PC-9 (cell line): ENCODE measurements around the gene PTGDS. TPM values are rescaled to one million over a fixed set of nuclear protein-coding genes. Genes with fewer than 3 reads are reported as not detected.

ENCODE experiments used
- BruUV-seq: library from RNA; stranded (reverse); fragments of 400-500 nt; replicated peaks from 2 replicates; lab custom pipeline; 2021; lab: Mats Ljungman, UMichigan
- CTCF ChIA-PET: fragments of 300-600 bp; sonication (Branson Sonifier 250); formaldehyde crosslinking; loops from one replicate; lab custom pipeline; 2022; ENCODE audit warnings: antibody characterized with exemption; lab: Charles Lee
- POLR2A ChIA-PET: fragments of 300-600 bp; sonication (Branson Sonifier 250); formaldehyde crosslinking; loops from one replicate; lab custom pipeline; 2022; ENCODE audit warnings: antibody characterized with exemption; ENCODE audit not compliant: unreplicated experiment; lab: Charles Lee
- DNase-seq, 2 experiments: peaks; one replicate each; pipeline versions ENCODE4 v3.0.0 to v3.0.0-alpha.2; 2015 to 2022; ENCODE audit warnings: mixed read lengths in 1 of 2
- H2AFZ ChIP-seq: fragments of 200-600 bp; sonication (generic); 2 replicates; pipeline ENCODE4 v1.8.1; 2017; ENCODE audit warnings: antibody characterized with exemption
- H3F3A ChIP-seq: fragments of 200-600 bp; sonication (generic); 2 replicates; pipeline ENCODE4 v1.8.1; 2017; ENCODE audit warnings: antibody characterized with exemption, mild to moderate bottlenecking, low read depth; ENCODE audit not compliant: insufficient read depth
- H3K27ac ChIP-seq: fragments of 200-600 bp; sonication (generic); 2 replicates; pipeline ENCODE4 v1.6.1; 2016; ENCODE audit warnings: mixed run types
- H3K27me3 ChIP-seq: fragments of 200-600 bp; sonication (generic); 2 replicates; pipeline ENCODE4 v1.6.1; 2016; ENCODE audit warnings: low read depth, mixed run types; ENCODE audit not compliant: insufficient read depth
- H3K36me3 ChIP-seq: fragments of 200-600 bp; sonication (generic); 2 replicates; pipeline ENCODE4 v1.6.1; 2016; ENCODE audit warnings: low read depth, mixed run types
- H3K4me1 ChIP-seq: fragments of 200-600 bp; sonication (generic); replicated peaks from 2 replicates; pipeline ENCODE4 v1.6.1; 2016; ENCODE audit warnings: mixed run types; ENCODE audit not compliant: insufficient read depth
- H3K4me2 ChIP-seq: fragments of 200-600 bp; sonication (generic); 2 replicates; pipeline ENCODE4 v1.6.1; 2017; ENCODE audit warnings: mixed run types
- H3K4me3 ChIP-seq: fragments of 200-600 bp; sonication (generic); 2 replicates; pipeline ENCODE4 v1.6.1; 2016; ENCODE audit warnings: mixed run types
- H3K79me2 ChIP-seq: fragments of 200-600 bp; sonication (generic); 2 replicates; pipeline ENCODE4 v1.6.1; 2017; ENCODE audit warnings: low read depth, mixed run types
- H3K9me2 ChIP-seq: fragments of 200-600 bp; sonication (generic); 2 replicates; pipeline ENCODE4 v1.8.1; 2017; ENCODE audit warnings: mild to moderate bottlenecking; ENCODE audit not compliant: insufficient read depth
- H3K9me3 ChIP-seq: fragments of 200-600 bp; sonication (generic); 2 replicates; pipeline ENCODE4 v1.8.1; 2016; ENCODE audit warnings: low read depth; ENCODE audit not compliant: insufficient read depth
- H4K20me1 ChIP-seq: fragments of 200-600 bp; sonication (generic); 2 replicates; pipeline ENCODE4 v1.8.1; 2017; ENCODE audit not compliant: insufficient read depth
- EZH2 ChIP-seq: fragments of 200-600 bp; sonication (generic); IDR thresholded peaks from 2 replicates; pipeline ENCODE4 v1.8.0; 2017; ENCODE audit warnings: antibody characterized with exemption, low read depth
- intact Hi-C: fragments of 100-400 bp; cut with micrococcal nuclease; formaldehyde crosslinking; loops from one replicate; pipeline ENCODE4 v1.10.0; 2022; ENCODE audit not compliant: unreplicated experiment
- total RNA-seq: library from RNA; stranded (reverse); gene quantifications from 2 replicates; pipeline ENCODE4 v1.2.3, GENCODE V29; 2021
- TF ChIP-seq, protein P1 (sequence below): fragments of 200-600 bp; sonication (generic); conservative IDR thresholded peaks from 2 replicates; pipeline ENCODE4 v1.6.1; 2017; ENCODE audit warnings: mixed run types, antibody characterized with exemption, mild to moderate bottlenecking, moderate library complexity

Gene PTGDS
- total RNA-seq, 1 experiment from 2014 or later, result 1.7 TPM

DNA sequence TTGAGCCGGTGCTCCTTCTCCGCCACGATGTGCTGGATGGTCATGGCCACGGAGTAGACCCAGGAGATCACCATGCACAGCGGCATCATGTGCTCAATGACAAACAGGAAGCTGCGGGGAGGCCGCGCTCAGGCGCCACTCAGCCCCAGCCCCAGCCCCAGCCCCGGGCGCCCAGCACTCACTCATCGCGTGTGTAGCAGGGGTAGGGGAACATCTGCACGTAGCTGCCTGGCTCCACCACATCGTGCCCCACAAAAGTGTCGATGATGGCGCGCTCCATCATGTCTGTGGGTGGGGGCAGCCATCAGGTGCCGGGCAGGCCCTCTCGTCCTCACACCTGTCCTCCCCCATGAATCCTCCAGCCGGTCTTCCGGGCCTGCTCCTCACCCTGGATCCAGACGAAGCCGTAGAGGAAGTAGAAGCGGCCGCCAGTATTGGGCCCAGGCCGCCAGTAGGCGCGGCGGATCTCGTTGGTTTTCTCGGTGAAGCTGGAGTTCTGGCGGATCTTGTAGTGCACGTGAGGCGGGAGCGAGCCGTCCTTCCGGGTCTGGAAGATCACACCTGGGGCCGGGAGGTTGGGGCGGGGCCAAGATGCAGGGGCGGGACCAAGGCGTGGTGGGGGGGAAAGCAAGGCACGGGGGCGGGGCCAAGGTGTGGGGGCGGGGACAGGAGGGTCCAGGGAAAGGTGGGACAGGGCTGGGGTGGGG lies 40.6 kb downstream of the PTGDS start:
- TF ChIP-seq, protein P1, sequence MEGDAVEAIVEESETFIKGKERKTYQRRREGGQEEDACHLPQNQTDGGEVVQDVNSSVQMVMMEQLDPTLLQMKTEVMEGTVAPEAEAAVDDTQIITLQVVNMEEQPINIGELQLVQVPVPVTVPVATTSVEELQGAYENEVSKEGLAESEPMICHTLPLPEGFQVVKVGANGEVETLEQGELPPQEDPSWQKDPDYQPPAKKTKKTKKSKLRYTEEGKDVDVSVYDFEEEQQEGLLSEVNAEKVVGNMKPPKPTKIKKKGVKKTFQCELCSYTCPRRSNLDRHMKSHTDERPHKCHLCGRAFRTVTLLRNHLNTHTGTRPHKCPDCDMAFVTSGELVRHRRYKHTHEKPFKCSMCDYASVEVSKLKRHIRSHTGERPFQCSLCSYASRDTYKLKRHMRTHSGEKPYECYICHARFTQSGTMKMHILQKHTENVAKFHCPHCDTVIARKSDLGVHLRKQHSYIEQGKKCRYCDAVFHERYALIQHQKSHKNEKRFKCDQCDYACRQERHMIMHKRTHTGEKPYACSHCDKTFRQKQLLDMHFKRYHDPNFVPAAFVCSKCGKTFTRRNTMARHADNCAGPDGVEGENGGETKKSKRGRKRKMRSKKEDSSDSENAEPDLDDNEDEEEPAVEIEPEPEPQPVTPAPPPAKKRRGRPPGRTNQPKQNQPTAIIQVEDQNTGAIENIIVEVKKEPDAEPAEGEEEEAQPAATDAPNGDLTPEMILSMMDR, result no peak
- no peak for TF ChIP-seq EZH2
- CTCF ChIA-PET, result no interaction called here
- Histone ChIP-seq H3K4me3 (no peak overlapping the region), H3K4me1 (no peaks in the 10 kb centered on the region), H3K27me3 (no peaks in the 10 kb centered on the region), H3K36me3 (no peaks in the 10 kb centered on the region), H3K27ac (no peak overlapping the region), H3K9me2 (no peaks in the 10 kb centered on the region), H3K9me3 (no peaks in the 10 kb centered on the region), H3K79me2 (no peaks in the 10 kb centered on the region), H2AFZ (no peak overlapping the region), H4K20me1 (no peaks in the 10 kb centered on the region; the same call in 1 of the 2 replicates), H3K4me2 (no peak overlapping the region), H3F3A (peaks cover 7% of the 10 kb centered on the region; the same call in 1 of the 2 replicates)
- DNase-seq, result no peak
- POLR2A ChIA-PET, result no interaction called here
- intact Hi-C loops, result no loop called here
- BruUV-seq, result no TSS peak

- TF ChIP-seq EZH2, result no peak
- TF ChIP-seq, protein P1, result no peak
- no peaks in the 10 kb centered on the region for H3K27me3 ChIP-seq
- BruUV-seq, result no TSS peak
- no peak for DNase-seq
- no peaks in the 10 kb centered on the region for H3K9me3 ChIP-seq
- H3K4me3 ChIP-seq, result no peak overlapping the region
- no peak overlapping the region for H3K4me2 ChIP-seq
- H3K4me1 ChIP-seq, result no peaks in the 10 kb centered on the region
- peaks cover 7% of the 10 kb centered on the region; the same call in 1 of the 2 replicates for H3F3A ChIP-seq
- H2AFZ ChIP-seq, result no peak overlapping the region
- ChIA-PET CTCF (interaction anchor here (0.7 kb wide), 1 partner anchor 177 kb away, joined by 12 read pairs; the partner anchor contains the start of gene AJM1), POLR2A (no interaction called here)
- H3K9me2 ChIP-seq, result no peaks in the 10 kb centered on the region
- H3K27ac ChIP-seq, result no peak overlapping the region
- no peaks in the 10 kb centered on the region for H3K79me2 ChIP-seq
- no peaks in the 10 kb centered on the region; the same call in 1 of the 2 replicates for H4K20me1 ChIP-seq
- no peaks in the 10 kb centered on the region for H3K36me3 ChIP-seq
- intact Hi-C loops, result no loop called here
Measured at GRCh38 chr9:137018761-137019559, 41.7 kb downstream of the PTGDS start.

GRCh38 chr9:137019891-137020683 lies 42.8 kb downstream of the PTGDS start:
- Histone ChIP-seq H4K20me1 (no peaks in the 10 kb centered on the region; the same call in 1 of the 2 replicates), H3K4me1 (no peaks in the 10 kb centered on the region), H3K4me3 (no peak overlapping the region), H3K4me2 (no peak overlapping the region), H3K27me3 (no peaks in the 10 kb centered on the region), H2AFZ (no peak overlapping the region), H3K79me2 (no peaks in the 10 kb centered on the region), H3K9me2 (no peaks in the 10 kb centered on the region), H3K27ac (no peak overlapping the region), H3K36me3 (no peaks in the 10 kb centered on the region), H3F3A (peaks cover 7% of the 10 kb centered on the region; the same call in 1 of the 2 replicates), H3K9me3 (no peaks in the 10 kb centered on the region)
- intact Hi-C loops, result no loop called here
- no peak for DNase-seq
- TF ChIP-seq EZH2, result no peak
- TF ChIP-seq, protein P1, result no peak
- POLR2A ChIA-PET, result interaction anchor here (0.6 kb wide), 1 partner anchor 135 kb away, joined by 4 read pairs; no protein-coding TSS in a partner anchor
- BruUV-seq, result no TSS peak
- CTCF ChIA-PET, result interaction anchor here (0.7 kb wide), 1 partner anchor 178 kb away, joined by 12 read pairs; the partner anchor contains the start of gene AJM1
